Karpas-422 (cell line): ENCODE measurements around the gene GPR17. TPM values are rescaled to one million over a fixed set of nuclear protein-coding genes. Genes with fewer than 3 reads are reported as not detected.

Experiments
- DNase-seq: peaks from one replicate; pipeline ENCODE4 v3.0.0-alpha.2; 2015
- H2AFZ ChIP-seq: fragments of 200-600 bp; sonication (generic); 2 replicates; pipeline ENCODE4 v1.6.1; 2014; ENCODE audit warnings: antibody characterized with exemption, low read length, mixed read lengths
- H3K27ac ChIP-seq: fragments of 200-600 bp; sonication (generic); 2 replicates; pipeline ENCODE4 v1.5.1; 2014; ENCODE audit warnings: mild to moderate bottlenecking, low read length, moderate library complexity
- H3K27me3 ChIP-seq: fragments of 200-600 bp; sonication (generic); 2 replicates; pipeline ENCODE4 v1.6.1; 2014; ENCODE audit warnings: low read length, mixed read lengths
- H3K36me3 ChIP-seq: fragments of 200-600 bp; sonication (generic); 2 replicates; pipeline ENCODE4 v1.6.1; 2014; ENCODE audit warnings: low read length, mixed read lengths; ENCODE audit not compliant: insufficient read depth
- H3K4me1 ChIP-seq: fragments of 200-600 bp; sonication (generic); 2 replicates; pipeline ENCODE4 v1.6.1; 2014; ENCODE audit warnings: mild to moderate bottlenecking, low read length, mixed read lengths
- H3K4me2 ChIP-seq: fragments of 200-600 bp; sonication (generic); 2 replicates; pipeline ENCODE4 v1.6.1; 2014; ENCODE audit warnings: low read length, low read depth, mild to moderate bottlenecking; ENCODE audit not compliant: poor library complexity, severe bottlenecking
- H3K4me3 ChIP-seq: fragments of 200-600 bp; sonication (generic); 2 replicates; pipeline ENCODE4 v1.5.1; 2014; ENCODE audit warnings: mild to moderate bottlenecking, antibody characterized with exemption, low read length, mixed read lengths
- H3K79me2 ChIP-seq: fragments of 200-600 bp; sonication (generic); 2 replicates; pipeline ENCODE4 v1.6.1; 2014; ENCODE audit warnings: mild to moderate bottlenecking, low read length, mixed read lengths
- H3K9ac ChIP-seq: fragments of 200-600 bp; sonication (generic); 2 replicates; pipeline ENCODE4 v1.6.0; 2014; ENCODE audit warnings: low read length
- H3K9me2 ChIP-seq: fragments of 200-600 bp; sonication (generic), shearing (Covaris generic); replicated peaks from 2 replicates; pipeline ENCODE4 v1.6.0; 2014; ENCODE audit warnings: mild to moderate bottlenecking, low read length, moderate library complexity; ENCODE audit not compliant: insufficient read depth
- H3K9me3 ChIP-seq: fragments of 300-700, 200-600 bp; sonication (generic); 2 replicates; pipeline ENCODE4 v1.6.1; 2014; ENCODE audit warnings: low read length, mixed read lengths
- H4K20me1 ChIP-seq: fragments of 200-600 bp; sonication (generic); 2 replicates; pipeline ENCODE4 v1.6.1; 2014; ENCODE audit warnings: mild to moderate bottlenecking, antibody characterized with exemption, low read length, low read depth; ENCODE audit not compliant: insufficient read depth
- total RNA-seq: library from RNA; depleted of rRNA; stranded (reverse); fragments of >200 nt; shearing (Covaris generic); gene quantifications from 2 replicates; pipeline ENCODE4 v1.2.3, GENCODE V29; 2014; ENCODE audit warnings: low replicate concordance

GPR17 gene
- total RNA-seq, 1 experiment from 2014 or later, result not detected

DNA sequence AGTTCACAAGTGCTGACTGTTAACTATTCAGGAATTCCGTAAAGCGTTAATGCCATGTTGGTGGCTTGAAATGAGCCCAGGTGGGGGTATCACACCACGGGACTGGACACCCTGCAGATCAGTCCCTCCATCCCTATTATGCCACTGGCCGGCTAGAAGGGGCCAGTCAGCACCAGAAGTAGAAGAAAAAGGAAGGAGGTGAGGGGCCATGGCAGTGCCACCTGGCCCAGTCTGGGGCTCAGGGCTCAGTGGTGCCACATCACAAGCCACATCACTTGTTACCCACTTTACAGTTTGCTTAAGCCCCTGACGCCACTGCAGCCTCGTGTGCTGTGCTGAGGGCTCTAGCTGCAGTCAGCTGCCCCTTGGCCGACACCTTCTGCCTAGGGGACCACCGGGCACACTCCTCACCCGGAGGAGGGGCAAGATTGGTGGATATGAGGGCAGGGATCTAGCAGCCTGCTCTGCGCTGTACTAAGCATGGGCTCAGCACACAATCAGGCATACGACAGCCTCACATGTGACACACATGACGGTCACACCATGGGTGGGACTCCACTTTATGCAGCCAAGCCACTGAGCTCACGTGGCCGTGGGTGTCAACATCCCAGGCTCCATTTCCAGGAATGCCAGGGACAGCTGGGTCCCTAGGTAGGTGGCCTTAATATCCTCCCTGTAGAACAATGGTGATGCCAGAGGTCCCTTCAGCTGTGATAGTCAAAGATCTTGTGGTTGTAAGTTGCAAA, 25.8 kb downstream of the GPR17 start:
- H3K9ac ChIP-seq, result no peak overlapping the region
- no peak overlapping the region for H2AFZ ChIP-seq
- 0 out of 2 replicates have a peak, but pooled peaks cover 4% of the 10 kb centered on the region for H3K27me3 ChIP-seq

DNA sequence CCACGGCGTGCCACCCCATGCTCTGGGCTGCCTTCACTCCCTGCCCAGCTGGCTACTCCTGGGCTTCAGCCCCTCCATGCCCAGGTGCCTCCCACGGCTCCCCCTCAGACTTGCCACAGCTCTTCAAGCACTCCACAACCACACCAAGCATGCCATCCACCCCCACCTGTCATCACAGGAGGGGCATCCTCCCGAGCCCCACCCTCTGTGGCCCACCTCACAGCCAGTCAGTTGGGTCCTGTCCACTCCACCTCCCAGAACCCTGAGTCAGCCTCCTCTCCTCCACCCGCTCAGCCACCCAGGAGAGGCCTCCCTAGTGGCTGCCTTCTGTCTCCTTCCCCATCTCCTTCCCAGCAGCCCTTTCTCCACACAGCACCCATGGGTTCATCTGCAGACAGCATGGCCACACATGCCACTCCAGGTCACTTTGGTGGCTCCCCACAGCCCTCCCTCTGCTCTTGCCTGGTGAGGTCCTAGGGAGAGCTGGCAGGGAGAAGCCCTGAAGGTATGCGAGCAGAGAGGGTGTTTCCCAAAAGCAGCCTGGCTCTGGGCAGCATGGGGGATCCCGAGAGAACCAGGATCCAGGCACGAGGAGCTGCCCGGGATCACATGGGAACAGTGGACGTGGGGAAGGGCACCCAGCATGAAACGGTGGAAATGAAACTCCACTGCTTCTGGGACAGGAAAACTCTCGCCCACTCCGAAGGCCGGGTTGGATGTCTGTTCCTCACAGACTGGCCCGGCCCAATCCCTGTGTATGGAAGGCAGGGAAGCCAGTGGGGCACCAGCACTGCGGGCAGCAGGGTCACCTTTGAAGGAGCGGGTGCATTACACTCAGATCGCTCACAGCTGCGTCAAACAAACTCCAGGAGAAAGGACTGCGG, 26.6 kb downstream of the GPR17 start:
- Histone ChIP-seq H3K4me3 (no peak overlapping the region), H4K20me1 (no peaks in the 10 kb centered on the region), H3K9me3 (no peaks in the 10 kb centered on the region), H3K79me2 (no peaks in the 10 kb centered on the region), H3K9ac (no peak overlapping the region), H3K4me1 (no peaks in the 10 kb centered on the region), H3K27me3 (0 out of 2 replicates have a peak, but pooled peaks cover 4% of the 10 kb centered on the region), H3K4me2 (no peak overlapping the region), H3K36me3 (no peaks in the 10 kb centered on the region), H3K9me2 (no peaks in the 10 kb centered on the region), H2AFZ (no peak overlapping the region), H3K27ac (no peak overlapping the region)
- DNase-seq, result no peak

More for the DNA sequence above, 25.8 kb downstream of the GPR17 start:
- Histone ChIP-seq H3K4me1 (no peaks in the 10 kb centered on the region), H3K4me3 (no peak overlapping the region), H3K9me2 (no peaks in the 10 kb centered on the region), H3K4me2 (no peak overlapping the region), H4K20me1 (no peaks in the 10 kb centered on the region), H3K79me2 (no peaks in the 10 kb centered on the region), H3K36me3 (no peaks in the 10 kb centered on the region), H3K9me3 (no peaks in the 10 kb centered on the region), H3K27ac (no peak overlapping the region)
- DNase-seq, result no peak

DNA sequence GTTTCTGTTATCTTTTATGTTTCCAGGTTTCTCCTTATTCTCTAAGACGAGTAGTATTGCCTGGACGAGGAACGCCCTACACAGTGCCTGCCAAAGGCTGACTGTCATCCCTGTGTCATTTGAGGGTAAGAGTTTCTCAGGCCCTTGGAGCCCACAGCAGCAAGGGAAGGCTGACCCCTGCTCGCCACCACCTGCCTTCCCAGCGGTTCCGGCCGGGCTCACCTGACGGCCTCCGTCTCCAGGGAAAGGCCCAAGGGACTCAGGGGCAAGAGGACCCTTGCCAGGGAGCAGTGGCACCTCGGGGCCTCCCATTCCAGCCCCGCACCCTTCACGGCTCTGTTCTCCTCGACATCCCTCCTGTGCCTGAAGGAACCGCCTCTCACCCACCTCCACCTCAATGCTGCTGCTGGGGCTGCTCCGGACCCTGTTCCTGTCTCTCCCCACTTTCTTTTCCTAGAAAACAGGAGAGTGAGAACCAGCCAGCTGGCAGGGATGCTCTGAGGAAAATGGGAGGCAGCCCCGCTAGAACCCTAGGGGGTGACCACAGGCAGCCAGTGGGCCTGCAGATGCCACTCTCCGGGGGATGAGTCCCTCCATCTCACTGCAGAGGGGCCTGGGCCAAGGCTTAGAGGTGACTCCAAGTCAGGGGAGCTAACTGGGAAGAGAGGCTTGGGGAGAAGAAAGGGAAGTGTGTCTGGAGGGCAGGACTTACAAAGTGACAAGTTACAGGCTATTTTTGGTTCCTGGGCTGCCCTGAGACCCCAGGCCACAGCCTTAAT, 27.5 kb downstream of the GPR17 start:
- DNase-seq, result no peak
- H2AFZ ChIP-seq, result no peak overlapping the region
- H3K4me2 ChIP-seq, result no peak overlapping the region
- no peaks in the 10 kb centered on the region for H4K20me1 ChIP-seq
- no peaks in the 10 kb centered on the region for H3K9me2 ChIP-seq
- H3K27ac ChIP-seq, result no peak overlapping the region
- H3K79me2 ChIP-seq, result no peaks in the 10 kb centered on the region
- H3K36me3 ChIP-seq, result no peaks in the 10 kb centered on the region
- H3K4me1 ChIP-seq, result no peaks in the 10 kb centered on the region
- H3K9ac ChIP-seq, result no peak overlapping the region
- no peaks in the 10 kb centered on the region for H3K9me3 ChIP-seq
- H3K27me3 ChIP-seq, result 0 out of 2 replicates have a peak, but pooled peaks cover 4% of the 10 kb centered on the region
- H3K4me3 ChIP-seq, result no peak overlapping the region

DNA sequence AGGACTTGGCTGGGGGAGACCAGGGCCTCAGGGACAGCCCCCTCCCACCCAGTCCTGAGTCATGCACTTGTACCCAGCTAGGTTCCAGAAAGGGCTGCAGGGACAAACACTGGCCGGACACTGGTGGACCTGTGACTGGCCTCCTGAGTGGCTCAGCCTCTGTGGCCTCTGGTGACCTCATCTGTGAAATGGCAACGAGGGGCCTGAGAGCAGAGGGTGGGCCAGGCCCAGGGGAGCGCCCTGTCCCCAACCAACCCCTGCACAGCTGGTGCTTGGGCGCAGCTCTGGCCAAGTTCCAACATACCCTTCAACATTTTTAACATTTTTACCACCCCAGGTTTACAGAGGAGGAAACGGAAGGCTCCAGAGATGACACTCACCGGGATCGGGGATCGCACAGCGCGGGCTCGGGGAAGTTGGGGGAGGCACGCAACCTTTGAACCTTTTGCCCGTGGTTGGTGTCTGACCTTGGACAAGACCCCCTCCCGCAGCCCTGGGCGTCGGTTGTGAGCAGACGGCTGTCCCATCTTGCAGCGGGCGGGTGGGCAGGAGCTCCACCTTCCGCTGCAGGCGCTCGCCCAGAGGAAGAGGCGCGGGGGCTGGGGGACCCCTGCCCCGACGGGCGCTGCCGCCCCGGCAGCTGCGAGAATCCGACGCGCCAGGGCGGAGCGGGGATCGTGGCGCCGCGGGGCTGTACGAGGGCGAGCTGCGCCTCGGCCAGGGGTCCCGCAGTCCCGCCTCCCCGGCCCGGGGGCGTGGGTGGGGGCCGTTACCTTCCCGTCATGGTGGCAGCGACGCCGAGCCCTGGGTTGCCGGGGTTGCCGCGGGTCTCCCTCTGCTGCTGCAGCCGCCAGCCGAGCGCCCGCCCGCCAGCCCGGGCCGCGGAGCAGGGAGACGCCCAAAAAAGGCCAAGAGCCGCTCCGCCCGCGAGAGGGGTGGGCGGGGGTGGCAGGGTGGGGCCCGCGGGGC, 28.6 kb downstream of the GPR17 start:
- Histone ChIP-seq H3K9me2 (no peaks in the 10 kb centered on the region), H3K27me3 (0 out of 2 replicates have a peak, but pooled peaks cover 4% of the 10 kb centered on the region), H3K79me2 (no peaks in the 10 kb centered on the region), H3K4me3 (no peak overlapping the region), H3K9me3 (no peaks in the 10 kb centered on the region), H3K4me1 (no peaks in the 10 kb centered on the region), H3K9ac (no peak overlapping the region), H2AFZ (no peak overlapping the region), H4K20me1 (no peaks in the 10 kb centered on the region), H3K27ac (no peak overlapping the region), H3K36me3 (no peaks in the 10 kb centered on the region), H3K4me2 (no peak overlapping the region)
- no peak for DNase-seq

DNA sequence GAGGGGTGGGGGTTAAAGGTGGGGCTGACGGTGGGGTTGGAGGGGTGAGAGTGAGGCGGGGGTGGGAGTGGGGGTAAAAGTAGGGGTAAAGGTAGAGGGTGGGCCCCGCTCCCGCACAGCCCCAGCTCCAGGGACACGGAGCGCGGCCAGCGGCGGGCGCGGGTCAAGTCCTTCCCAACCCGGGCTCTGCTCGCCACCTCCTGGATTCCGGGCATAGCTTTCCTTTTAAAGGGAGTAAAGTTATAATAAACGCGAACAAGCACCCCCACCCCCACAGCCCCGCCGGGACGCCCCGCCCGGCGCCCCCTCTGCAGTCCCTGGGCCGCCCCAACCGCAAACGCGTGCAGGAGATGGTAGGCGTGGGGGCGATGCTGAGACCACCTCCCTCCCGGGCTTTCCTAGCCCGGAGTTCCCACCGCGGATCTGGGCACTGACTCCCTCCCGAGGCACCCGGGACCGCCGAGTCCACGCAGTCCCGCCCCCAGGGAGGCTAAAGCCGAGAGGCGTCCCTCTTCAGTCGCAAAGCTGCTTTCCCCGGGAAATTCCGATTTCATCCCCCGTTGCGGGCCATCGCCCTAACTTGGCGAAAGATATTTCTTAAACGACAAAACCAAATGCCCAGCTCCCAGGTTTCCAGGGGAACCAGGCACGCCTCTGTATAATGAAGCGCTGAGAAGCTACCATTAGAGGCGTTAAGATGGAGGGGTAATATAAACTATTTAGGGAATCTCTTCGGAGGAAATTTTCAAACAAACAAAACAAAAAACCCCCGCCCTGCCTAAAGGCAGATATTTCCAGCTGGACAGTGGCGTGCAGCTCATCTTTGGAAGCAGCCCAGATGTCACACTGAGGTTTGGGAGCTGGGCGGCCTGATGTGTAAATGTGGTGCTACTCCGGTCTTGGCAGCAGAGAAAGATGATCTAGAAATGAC, 29.6 kb downstream of the GPR17 start, which contains the start of gene LIMS2:
Gene LIMS2, minus strand, starts transcription at position 200 of the 931 bp plus-strand sequence. CDS start 506 bp downstream, outside the sequence.
- Histone ChIP-seq H3K4me3 (no peak within 1 kb of the TSS), H3K9ac (no peak within 1 kb of the TSS)

DNA sequence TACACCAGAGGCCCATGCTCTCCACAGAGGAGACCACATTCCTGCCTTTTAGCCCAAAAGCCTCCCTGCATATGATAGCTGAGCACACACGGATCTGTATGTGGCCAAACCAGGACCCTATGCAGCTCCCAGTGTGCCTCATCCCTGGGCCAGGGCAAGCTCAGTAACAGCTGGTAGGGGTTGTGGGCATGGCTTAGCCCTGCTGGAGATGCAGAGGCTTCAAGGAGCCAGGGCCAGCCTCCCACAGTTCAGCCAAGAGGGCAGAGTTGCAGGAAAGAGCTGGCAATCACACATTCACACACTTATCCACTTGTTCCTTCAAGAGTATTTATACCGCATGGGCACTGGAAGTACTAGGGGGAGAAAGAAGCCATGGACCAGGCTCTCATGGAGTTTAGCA, 31.0 kb downstream of the GPR17 start:
- H3K9me2 ChIP-seq, result no peaks in the 10 kb centered on the region
- no peak for DNase-seq
- no peak overlapping the region for H3K4me2 ChIP-seq
- no peak overlapping the region for H3K9ac ChIP-seq
- no peaks in the 10 kb centered on the region for H3K79me2 ChIP-seq
- H3K4me1 ChIP-seq, result no peaks in the 10 kb centered on the region
- no peak overlapping the region for H3K4me3 ChIP-seq
- H3K27ac ChIP-seq, result no peak overlapping the region
- no peak overlapping the region for H2AFZ ChIP-seq
- no peaks in the 10 kb centered on the region for H4K20me1 ChIP-seq
- H3K36me3 ChIP-seq, result no peaks in the 10 kb centered on the region
- H3K27me3 ChIP-seq, result no peaks in the 10 kb centered on the region
- H3K9me3 ChIP-seq, result no peaks in the 10 kb centered on the region

More for the DNA sequence above, 29.6 kb downstream of the GPR17 start, which contains the start of gene LIMS2:
- Histone ChIP-seq H3K79me2 (no peaks in the 10 kb centered on the region), H3K9me3 (no peaks in the 10 kb centered on the region), H3K27me3 (no peaks in the 10 kb centered on the region), H3K36me3 (no peaks in the 10 kb centered on the region), H3K9me2 (no peaks in the 10 kb centered on the region), H3K4me2 (no peak within 1 kb of the TSS), H2AFZ (no peak within 1 kb of the TSS), H3K4me1 (no peaks in the 10 kb centered on the region), H3K27ac (no peak within 1 kb of the TSS), H4K20me1 (no peaks in the 10 kb centered on the region)
- no peak for DNase-seq
